Hepatocyte (in vitro differentiated cells): ENCODE results near the gene STPG1. TPM values are rescaled to one million over a fixed set of nuclear protein-coding genes. Genes with fewer than 3 reads are reported as not detected.

Experiments
- DNase-seq: peaks from one replicate; pipeline ENCODE4 v3.0.0-alpha.2; 2016; ENCODE audit warnings: low spot score
- H2AFZ ChIP-seq: fragments of 200-600 bp; sonication (generic); 2 replicates; pipeline ENCODE4 v1.6.0; 2016; ENCODE audit warnings: antibody characterized with exemption, mild to moderate bottlenecking
- H3K27ac ChIP-seq: fragments of 200-600 bp; sonication (generic); 2 replicates; pipeline ENCODE4 v1.5.1; 2016; ENCODE audit warnings: mild to moderate bottlenecking
- H3K27me3 ChIP-seq: fragments of 200-600 bp; sonication (generic); 2 replicates; pipeline ENCODE4 v1.6.1; 2016
- H3K36me3 ChIP-seq: fragments of 200-600 bp; sonication (generic); replicated peaks from 2 replicates; pipeline ENCODE4 v1.5.1; 2016; ENCODE audit warnings: low read depth; ENCODE audit not compliant: insufficient read depth
- H3K4me1 ChIP-seq: fragments of 200-600 bp; sonication (generic); 2 replicates; pipeline ENCODE4 v1.5.1; 2016; ENCODE audit warnings: mild to moderate bottlenecking, moderate library complexity; ENCODE audit not compliant: insufficient read depth
- H3K4me2 ChIP-seq: fragments of 200-600 bp; sonication (generic); 2 replicates; pipeline ENCODE4 v1.6.0; 2016
- H3K4me3 ChIP-seq: fragments of 200-600 bp; sonication (generic); 2 replicates; pipeline ENCODE4 v1.5.1; 2016; ENCODE audit warnings: mild to moderate bottlenecking
- H3K79me2 ChIP-seq: fragments of 200-600 bp; sonication (generic); 2 replicates; pipeline ENCODE4 v1.6.0; 2017; ENCODE audit warnings: mild to moderate bottlenecking
- H3K9me2 ChIP-seq: fragments of 200-600 bp; sonication (generic); replicated peaks from 2 replicates; pipeline ENCODE4 v1.6.0; 2017; ENCODE audit warnings: mild to moderate bottlenecking; ENCODE audit not compliant: insufficient read depth
- H3K9me3 ChIP-seq: fragments of 200-600 bp; sonication (generic); 2 replicates; pipeline ENCODE4 v1.5.1; 2016; ENCODE audit warnings: low read depth, mild to moderate bottlenecking
- H4K20me1 ChIP-seq: fragments of 200-600 bp; sonication (generic); 2 replicates; pipeline ENCODE4 v1.6.0; 2016; ENCODE audit warnings: mild to moderate bottlenecking; ENCODE audit not compliant: insufficient read depth, poor library complexity, severe bottlenecking
- CTCF ChIP-seq: fragments of 200-600 bp; sonication (generic); IDR thresholded peaks from 2 replicates; pipeline ENCODE4 v1.5.1; 2016; ENCODE audit warnings: antibody characterized with exemption, mild to moderate bottlenecking; ENCODE audit not compliant: poor library complexity
- EZH2 ChIP-seq: fragments of 200-600 bp; sonication (generic); IDR thresholded peaks from 2 replicates; pipeline ENCODE4 v1.6.1; 2016; ENCODE audit warnings: antibody characterized with exemption, mild to moderate bottlenecking, borderline replicate concordance
- EZH2phosphoT487 ChIP-seq: fragments of 200-600 bp; sonication (generic); IDR thresholded peaks from one replicate; pipeline ENCODE4 v1.6.1; 2018; ENCODE audit warnings: antibody characterized with exemption, mild to moderate bottlenecking, low read depth, moderate library complexity; ENCODE audit not compliant: unreplicated experiment, severe bottlenecking
- WGBS: methylation state at CpG from one replicate; pipeline ENCODE4 v1.1.6; 2016; ENCODE audit warnings: low lambda C conversion rate; ENCODE audit errors: missing lambda C conversion rate; 5-methylcytosine and 5-hydroxymethylcytosine counted together
- polyA plus RNA-seq: library from polyadenylated mRNA; unstranded; fragments of >200 nt; fragmentation: Nextera tagmentation; extraction: Ambion mirVana; gene quantifications from 2 replicates; pipeline ENCODE4 v1.2.1, GENCODE V29; 2016
- total RNA-seq: library from RNA; depleted of rRNA; stranded (reverse); fragments of >200 nt; gene quantifications from 2 replicates; pipeline ENCODE4 v1.2.3, GENCODE V29; 2014

STPG1 gene
- total and polyA plus RNA-seq, 2 experiments from 2014 or later, result 3.5 to 4.3 TPM

GRCh38 chr1:24386241-24386640 lies 27.3 kb downstream of the STPG1 start:
- Histone ChIP-seq H4K20me1 (no peaks in the 10 kb centered on the region), H3K9me3 (no peaks in the 10 kb centered on the region), H3K36me3 (no peaks in the 10 kb centered on the region), H2AFZ (no peak overlapping the region), H3K9me2 (no peaks in the 10 kb centered on the region), H3K4me1 (no peaks in the 10 kb centered on the region), H3K79me2 (no peaks in the 10 kb centered on the region), H3K4me3 (no peak overlapping the region), H3K27ac (no peak overlapping the region), H3K4me2 (no peak overlapping the region), H3K27me3 (no peaks in the 10 kb centered on the region)
- no peak for DNase-seq
- 80% methylated on average over 9 of the region's 9 CpGs for WGBS
- no peak for TF ChIP-seq CTCF
- no peak for TF ChIP-seq EZH2
- no peak for TF ChIP-seq EZH2phosphoT487

- H3K36me3 ChIP-seq, result no peaks in the 10 kb centered on the region
- no peaks in the 10 kb centered on the region for H3K9me3 ChIP-seq
Observed at GRCh38 chr1:24385160-24385940, 28.2 kb downstream of the STPG1 start.

GRCh38 chr1:24384251-24385090 lies 29.1 kb downstream of the STPG1 start:
- H4K20me1 ChIP-seq, result no peaks in the 10 kb centered on the region
- TF ChIP-seq CTCF, result no peak
- TF ChIP-seq EZH2, result no peak
- TF ChIP-seq EZH2phosphoT487, result no peak
- H2AFZ ChIP-seq, result no peak overlapping the region
- H3K9me3 ChIP-seq, result no peaks in the 10 kb centered on the region
- H3K4me1 ChIP-seq, result peaks cover 4% of the 10 kb centered on the region
- no peaks in the 10 kb centered on the region for H3K9me2 ChIP-seq
- H3K4me2 ChIP-seq, result no peak overlapping the region
- WGBS, result 89% methylated on average over 13 of the region's 13 CpGs
- H3K36me3 ChIP-seq, result no peaks in the 10 kb centered on the region
- no peaks in the 10 kb centered on the region for H3K27me3 ChIP-seq
- H3K4me3 ChIP-seq, result no peak overlapping the region
- H3K79me2 ChIP-seq, result no peaks in the 10 kb centered on the region
- H3K27ac ChIP-seq, result no peak overlapping the region
- no peak for DNase-seq

More at GRCh38 chr1:24385160-24385940, 28.2 kb downstream of the STPG1 start:
- no peak for DNase-seq
- TF ChIP-seq CTCF (peak; percentile 30), EZH2phosphoT487 (no peak)
- H3K27ac ChIP-seq, result no peak overlapping the region
- no peak overlapping the region for H2AFZ ChIP-seq
- H3K79me2 ChIP-seq, result no peaks in the 10 kb centered on the region
- H3K9me2 ChIP-seq, result no peaks in the 10 kb centered on the region
- H3K27me3 ChIP-seq, result no peaks in the 10 kb centered on the region
- peaks cover 3% of the 10 kb centered on the region for H3K4me1 ChIP-seq
- H4K20me1 ChIP-seq, result no peaks in the 10 kb centered on the region
- H3K4me2 ChIP-seq, result no peak overlapping the region
- H3K4me3 ChIP-seq, result no peak overlapping the region
- 85% methylated on average over 12 of the region's 12 CpGs for WGBS
